Measurements from ENCODE around the gene SLC6A9.

SLC6A9 gene

GRCh38 chr1:43947061-43947873 lies 84.0 kb downstream of the SLC6A9 start:
- DNase-seq (ENCODE audit: low spot score) = no peak

All from SK-N-DZ (cell line).